ENCODE data around the gene TUT1.
A peak's percentile ranks its signal among the peaks of the same experiment; 100 is the strongest.
"Not testable (repeated sequence)": the region's sequence is repeated elsewhere in the genome, so short reads cannot be mapped to it uniquely, and the experiment has no call there.

The TUT1 gene

GRCh38 chr11:62605467-62605866, 14.1 kb upstream of the TUT1 start:
- no peak for DNase-seq (ENCODE audit: low spot score)

GRCh38 chr11:62604460-62605120, 13.3 kb upstream of the TUT1 start:
- no peak for DNase-seq (ENCODE audit: low spot score)

GRCh38 chr11:62603776-62604299, 12.5 kb upstream of the TUT1 start:
- no peak for DNase-seq (ENCODE audit: low spot score)

- no peak for DNase-seq (ENCODE audit: low spot score)
Measured at GRCh38 chr11:62603072-62603408, 11.7 kb upstream of the TUT1 start.

- peak; percentile 78 for DNase-seq (ENCODE audit: low spot score)
Measured at GRCh38 chr11:62602141-62603071, 11.1 kb upstream of the TUT1 start.

- peak; percentile 88 for DNase-seq (ENCODE audit: low spot score)
Measured at GRCh38 chr11:62601372-62602140, 10.2 kb upstream of the TUT1 start, which contains the start of gene MTA2. Gene MTA2 (minus strand): TSS chr11:62601865. CDS start chr11:62601450, 415 bp downstream.

GRCh38 chr11:62601122-62601371, 9.7 kb upstream of the TUT1 start:
- DNase-seq (ENCODE audit: low spot score) = no peak

- no peak for DNase-seq (ENCODE audit: low spot score)
Measured at GRCh38 chr11:62600367-62601121, 9.2 kb upstream of the TUT1 start.

- no peak for DNase-seq (ENCODE audit: low spot score)
Measured at GRCh38 chr11:62599901-62600300, 8.6 kb upstream of the TUT1 start.

- DNase-seq (ENCODE audit: low spot score) = peak; percentile 91
Measured at GRCh38 chr11:62599069-62599696, 7.9 kb upstream of the TUT1 start.

GRCh38 chr11:62595124-62595523, 3.8 kb upstream of the TUT1 start:
- DNase-seq (ENCODE audit: low spot score) = no peak

GRCh38 chr11:62593434-62594044, 2.2 kb upstream of the TUT1 start:
- DNase-seq (ENCODE audit: low spot score) = peak; percentile 53

- no peak for DNase-seq (ENCODE audit: low spot score)
Measured at GRCh38 chr11:62592989-62593421, 1.7 kb upstream of the TUT1 start.

- peak; percentile 12 for DNase-seq (ENCODE audit: low spot score)
Measured at GRCh38 chr11:62592146-62592815, 958 bp upstream of the TUT1 start.

GRCh38 chr11:62588966-62589637, 2.2 kb downstream of the TUT1 start:
- DNase-seq (ENCODE audit: low spot score) = no peak

GRCh38 chr11:62585356-62585755, 6.0 kb downstream of the TUT1 start:
- not testable (repeated sequence) for DNase-seq (ENCODE audit: low spot score)

GRCh38 chr11:62581735-62582134, 9.6 kb downstream of the TUT1 start:
- not testable (repeated sequence) for DNase-seq (ENCODE audit: low spot score)

- DNase-seq (ENCODE audit: low spot score) = no peak
Measured at GRCh38 chr11:62580959-62581715, 10.2 kb downstream of the TUT1 start.

GRCh38 chr11:62579252-62579651, 12.1 kb downstream of the TUT1 start:
- no peak for DNase-seq (ENCODE audit: low spot score)
